NCI-H82 (cell line): ENCODE data around the gene RNU6-1.

Experiments used
- DNase-seq: peaks from one replicate; lab custom pipeline; 2025; lab: John Stamatoyannopoulos, UW

Gene RNU6-1

DNA sequence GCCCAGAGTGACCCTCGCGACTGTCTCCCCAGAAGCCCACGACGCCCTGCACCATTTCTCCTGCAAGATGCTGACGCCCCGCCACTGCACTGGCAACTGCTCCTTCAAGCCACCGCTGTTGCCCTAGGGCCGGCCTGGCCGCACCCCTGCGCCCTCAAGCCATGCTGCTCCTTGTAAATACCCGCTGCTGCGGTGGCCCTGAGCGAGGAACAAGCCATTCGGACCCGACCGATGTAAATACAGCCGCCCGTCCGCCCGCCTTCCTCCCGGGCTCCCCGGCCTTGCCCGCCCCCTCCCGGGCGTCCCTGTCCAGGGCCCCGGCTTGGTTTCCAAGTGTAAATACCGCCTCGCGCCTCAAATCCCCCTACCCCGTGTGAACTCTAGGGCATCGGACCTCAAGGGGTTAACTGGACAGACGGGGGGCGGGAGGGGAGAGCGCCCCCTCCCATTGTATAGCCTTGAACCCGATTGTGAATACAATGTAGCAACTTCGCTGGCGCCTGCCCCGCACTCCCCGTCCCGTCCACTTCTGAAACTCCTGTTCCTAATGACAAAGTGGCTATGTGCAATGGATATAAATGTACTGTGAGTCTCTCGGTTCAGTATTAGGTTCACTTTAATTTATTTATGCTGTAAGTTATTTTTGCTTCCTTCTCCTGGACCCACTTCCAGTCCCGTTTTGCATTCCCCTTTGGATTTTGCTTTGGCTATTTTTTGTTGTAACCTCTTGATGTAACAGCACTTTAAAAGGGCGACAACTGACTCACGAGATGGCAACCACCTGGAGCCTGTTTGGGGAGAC lies 5.9 kb downstream of the RNU6-1 start:
- peak; percentile 75 for DNase-seq

DNA sequence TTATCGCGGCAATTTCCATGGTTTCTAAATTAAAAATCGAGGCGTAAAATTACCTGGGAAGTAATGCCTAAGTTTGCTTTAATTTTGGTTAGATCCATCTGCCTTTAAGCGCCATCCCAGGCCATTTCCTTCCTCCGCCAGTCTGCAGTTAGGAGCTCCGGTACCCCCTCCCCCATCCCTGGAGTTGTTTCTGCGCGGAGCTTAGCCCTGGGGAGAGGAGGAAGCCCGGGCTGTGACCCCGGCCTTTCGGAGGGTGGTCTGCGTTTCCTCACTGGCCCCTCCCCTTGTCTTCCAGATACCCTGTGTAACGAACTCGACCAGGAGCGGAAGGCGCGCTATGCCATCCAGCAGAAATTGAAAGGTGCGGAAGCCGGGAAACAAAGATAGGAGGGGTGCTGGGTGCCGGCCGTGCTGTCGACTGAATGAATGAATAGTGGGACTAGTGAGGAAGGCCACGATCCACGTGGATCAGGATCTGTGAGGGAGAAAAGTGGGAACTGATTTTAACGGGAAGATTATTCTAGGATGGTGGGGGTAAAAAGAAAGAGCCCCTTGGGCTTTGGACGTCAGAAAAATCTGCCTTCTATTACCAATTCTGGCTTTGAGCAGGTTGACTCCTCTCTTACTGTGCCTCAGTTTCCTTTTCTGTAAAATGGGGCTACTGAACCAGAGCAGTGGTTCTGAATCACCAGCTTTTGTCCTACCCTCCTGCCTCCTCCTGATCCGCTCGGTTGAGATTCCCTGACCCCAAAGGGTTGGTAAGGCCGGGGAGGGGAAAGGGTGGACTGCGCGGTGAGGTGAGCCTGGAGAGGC lies 6.7 kb downstream of the RNU6-1 start:
- peak; percentile 37 for DNase-seq

DNA sequence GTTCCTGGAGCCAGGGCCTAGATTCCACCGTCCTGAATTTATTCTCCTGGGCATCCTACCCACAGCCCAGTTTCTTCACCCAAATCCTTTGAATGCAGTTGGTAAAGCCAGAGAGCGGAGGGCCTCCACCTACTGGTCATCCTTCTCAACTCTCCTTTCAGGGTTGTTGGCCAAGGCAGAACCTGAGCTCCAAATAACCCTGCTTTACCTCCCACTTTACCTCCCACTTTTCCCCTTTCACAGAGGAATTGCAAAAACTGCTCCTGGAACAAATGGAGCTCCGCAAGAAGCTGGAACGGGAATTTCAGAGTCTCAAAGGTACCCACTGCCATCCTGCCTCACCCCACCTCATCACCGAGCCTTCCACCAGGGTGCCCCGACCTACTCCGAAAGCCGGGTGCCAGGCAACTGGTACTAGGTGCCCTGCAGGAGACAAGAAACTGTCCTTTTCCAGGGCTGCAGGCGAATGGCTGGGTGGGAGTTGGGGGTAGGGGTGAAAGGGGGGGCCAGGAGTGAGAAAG lies 7.8 kb downstream of the RNU6-1 start:
- DNase-seq = peak; percentile 60

DNA sequence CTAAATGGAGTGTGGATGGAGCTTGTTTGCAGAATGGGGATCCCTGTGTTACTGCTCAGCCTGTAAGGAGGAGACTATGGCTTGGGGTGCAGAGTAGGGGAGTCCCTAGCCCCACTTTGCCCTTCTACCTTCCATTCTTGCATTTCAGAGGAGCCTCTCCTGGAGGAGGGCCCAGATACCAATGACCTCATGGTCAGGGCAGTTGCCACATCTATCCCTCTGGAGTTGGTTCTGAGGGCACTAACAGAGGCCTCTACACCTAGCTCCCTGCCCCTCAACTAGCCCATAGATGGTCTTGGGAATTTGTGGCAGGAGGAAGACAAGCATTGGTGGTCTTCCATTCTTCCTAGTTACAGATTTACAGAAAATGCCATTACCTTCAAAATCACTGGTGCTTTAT lies 8.5 kb downstream of the RNU6-1 start:
- no peak for DNase-seq

DNA sequence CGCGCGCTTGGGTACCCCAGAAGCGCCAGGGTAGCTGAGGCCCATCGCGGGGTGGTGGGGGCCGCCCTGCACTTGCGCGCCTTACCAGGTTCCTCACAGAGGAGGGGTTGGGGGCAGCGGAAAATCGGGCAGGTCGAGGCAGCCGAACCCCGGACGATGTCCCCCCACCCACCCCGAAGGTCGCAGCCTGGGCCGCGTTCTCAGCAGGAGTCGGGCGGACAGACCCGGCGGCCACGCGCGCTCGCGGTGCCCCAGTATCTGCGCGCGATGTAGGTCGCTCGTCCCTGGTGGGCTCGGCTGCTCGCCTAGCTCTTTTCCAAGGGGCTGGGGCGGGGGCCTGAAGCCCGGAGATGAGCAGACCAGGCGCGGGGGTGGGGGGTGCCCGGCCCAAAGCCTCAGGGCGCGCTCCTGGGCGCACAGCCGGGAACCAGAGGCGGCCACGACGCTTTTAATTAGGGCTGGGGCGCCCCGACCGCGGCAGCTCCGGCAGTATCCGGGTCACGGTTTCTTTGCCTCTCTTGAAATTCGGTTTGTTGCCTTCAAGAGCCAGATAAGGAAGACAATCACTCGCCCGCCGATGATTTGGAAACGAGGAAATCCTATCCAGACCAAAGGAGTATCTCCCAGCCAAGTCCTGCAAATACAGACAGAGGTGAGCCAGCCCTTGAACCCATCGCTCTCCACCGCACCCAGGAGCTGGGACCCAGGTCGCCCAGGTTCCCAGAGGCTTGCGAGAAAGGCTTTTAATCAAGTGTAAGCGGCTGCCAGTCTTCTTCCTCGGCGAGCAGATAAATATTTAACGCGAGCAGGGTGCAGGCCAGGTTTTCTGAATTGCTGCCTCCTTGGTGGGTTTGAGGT lies 10.0 kb downstream of the RNU6-1 start:
- DNase-seq = no peak

DNA sequence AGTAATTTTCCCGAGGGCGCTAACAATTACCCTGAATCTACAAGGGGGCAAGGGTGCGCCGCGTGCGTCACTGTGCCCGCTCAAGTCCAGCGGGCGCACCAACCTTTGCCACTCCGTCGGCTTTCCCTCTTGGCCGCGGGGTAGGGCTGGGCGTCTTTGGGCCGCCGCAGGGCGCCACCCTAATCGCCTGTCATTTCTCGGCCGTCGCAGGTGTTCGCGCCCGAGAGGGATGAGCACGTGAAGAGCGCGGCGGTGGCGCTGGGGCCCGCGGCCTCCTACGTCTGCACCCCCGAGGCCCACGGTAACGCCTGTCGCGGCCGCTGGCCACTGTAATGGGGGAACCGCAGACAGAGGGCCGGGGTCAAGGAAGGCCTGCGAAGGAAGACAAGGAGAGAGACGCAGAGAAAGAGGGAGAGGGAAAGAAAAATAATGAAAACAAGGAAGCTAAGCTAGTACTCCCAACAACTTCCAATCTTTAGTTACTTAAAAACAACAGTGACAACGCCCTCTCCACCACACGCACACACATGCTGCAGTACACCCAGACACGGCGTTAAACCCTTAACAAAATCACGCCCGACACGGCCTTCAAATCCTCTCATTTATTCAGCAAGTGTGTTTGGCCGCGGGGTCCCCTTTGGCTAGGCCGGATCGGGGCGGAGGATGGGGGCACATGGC lies 10.7 kb downstream of the RNU6-1 start:
- DNase-seq = no peak

DNA sequence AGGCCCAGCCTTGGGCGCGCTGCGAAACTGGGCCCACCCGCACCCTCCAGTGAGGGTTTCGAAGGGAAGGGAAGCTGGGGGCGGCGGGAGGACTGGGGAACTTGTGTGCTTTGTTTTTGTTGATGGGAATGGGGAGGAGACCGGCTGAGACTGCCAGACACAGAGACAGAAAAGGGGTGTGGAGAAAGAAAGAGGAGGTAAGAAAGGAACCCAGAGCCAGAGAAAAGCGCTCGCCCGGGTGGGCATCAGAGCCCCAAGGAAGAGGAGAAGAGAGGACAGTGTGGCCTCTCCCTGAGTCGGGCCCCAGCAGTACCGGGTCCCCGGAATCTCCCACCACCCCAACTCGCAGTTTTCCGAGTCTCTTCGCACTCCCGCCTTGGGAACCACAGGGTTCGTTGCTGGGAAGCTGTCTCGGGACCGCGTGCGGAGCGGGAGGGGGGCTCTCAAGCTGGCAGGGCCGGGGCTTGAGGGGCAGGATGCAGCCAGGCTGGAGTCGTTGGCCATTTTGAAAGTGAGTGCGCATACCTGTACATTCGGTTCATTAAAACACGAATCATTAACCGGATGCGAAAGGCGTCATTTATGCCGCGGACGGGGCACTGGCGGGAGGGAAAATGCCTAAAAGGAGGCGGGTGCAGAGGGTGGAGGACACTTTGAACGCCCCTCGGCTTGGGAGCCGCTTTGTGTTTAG lies 11.4 kb downstream of the RNU6-1 start:
- DNase-seq = no peak

DNA sequence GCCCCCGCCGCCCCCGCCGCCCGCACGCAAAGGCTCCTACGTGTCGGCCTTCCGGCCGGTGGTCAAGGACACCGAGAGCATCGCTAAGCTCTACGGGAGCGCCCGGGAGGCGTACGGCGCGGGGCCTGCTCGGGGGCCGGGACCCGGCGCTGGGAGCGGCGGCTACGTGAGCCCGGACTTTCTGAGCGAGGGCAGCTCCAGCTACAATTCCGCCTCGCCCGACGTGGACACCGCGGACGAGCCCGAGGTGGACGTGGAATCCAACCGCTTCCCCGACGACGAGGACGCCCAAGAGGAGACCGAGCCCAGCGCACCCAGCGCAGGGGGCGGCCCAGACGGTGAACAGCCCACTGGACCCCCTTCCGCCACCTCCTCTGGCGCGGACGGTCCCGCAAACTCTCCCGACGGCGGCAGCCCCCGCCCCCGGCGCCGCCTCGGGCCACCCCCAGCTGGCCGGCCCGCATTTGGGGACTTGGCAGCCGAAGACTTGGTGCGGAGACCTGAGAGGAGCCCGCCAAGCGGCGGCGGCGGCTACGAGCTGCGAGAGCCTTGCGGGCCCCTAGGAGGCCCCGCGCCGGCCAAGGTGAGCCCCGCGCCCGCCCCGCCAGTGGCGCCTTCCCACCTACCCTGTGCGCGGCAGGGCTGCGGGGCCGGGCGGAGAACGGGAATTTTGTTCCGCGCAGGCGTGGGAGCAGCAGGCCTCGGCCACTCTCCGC lies 12.1 kb downstream of the RNU6-1 start:
- DNase-seq = peak; percentile 21

DNA sequence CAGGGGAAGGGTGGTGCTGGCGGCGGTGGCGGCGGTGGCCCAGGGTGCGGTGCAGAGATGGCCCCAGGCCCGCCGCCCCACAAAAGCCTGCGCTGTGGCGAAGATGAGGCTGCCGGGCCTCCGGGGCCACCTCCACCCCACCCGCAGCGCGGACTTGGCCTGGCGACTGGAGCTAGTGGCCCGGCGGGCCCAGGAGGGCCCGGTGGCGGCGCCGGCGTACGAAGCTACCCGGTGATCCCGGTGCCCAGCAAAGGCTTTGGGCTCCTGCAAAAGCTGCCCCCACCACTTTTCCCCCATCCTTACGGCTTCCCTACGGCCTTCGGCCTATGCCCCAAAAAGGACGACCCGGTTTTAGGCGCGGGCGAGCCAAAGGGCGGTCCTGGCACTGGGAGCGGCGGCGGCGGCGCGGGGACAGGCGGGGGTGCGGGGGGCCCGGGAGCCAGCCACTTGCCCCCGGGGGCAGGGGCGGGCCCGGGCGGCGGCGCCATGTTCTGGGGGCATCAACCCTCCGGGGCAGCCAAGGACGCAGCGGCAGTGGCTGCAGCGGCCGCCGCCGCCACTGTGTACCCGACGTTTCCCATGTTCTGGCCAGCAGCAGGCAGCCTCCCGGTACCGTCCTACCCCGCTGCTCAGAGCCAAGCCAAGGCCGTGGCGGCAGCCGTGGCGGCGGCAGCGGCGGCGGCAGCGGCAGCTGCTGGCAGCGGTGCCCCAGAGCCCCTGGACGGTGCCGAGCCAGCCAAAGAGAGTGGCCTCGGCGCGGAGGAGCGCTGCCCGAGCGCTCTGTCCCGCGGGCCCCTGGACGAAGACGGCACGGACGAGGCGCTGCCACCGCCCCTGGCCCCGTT lies 12.9 kb downstream of the RNU6-1 start:
- DNase-seq = no peak

DNA sequence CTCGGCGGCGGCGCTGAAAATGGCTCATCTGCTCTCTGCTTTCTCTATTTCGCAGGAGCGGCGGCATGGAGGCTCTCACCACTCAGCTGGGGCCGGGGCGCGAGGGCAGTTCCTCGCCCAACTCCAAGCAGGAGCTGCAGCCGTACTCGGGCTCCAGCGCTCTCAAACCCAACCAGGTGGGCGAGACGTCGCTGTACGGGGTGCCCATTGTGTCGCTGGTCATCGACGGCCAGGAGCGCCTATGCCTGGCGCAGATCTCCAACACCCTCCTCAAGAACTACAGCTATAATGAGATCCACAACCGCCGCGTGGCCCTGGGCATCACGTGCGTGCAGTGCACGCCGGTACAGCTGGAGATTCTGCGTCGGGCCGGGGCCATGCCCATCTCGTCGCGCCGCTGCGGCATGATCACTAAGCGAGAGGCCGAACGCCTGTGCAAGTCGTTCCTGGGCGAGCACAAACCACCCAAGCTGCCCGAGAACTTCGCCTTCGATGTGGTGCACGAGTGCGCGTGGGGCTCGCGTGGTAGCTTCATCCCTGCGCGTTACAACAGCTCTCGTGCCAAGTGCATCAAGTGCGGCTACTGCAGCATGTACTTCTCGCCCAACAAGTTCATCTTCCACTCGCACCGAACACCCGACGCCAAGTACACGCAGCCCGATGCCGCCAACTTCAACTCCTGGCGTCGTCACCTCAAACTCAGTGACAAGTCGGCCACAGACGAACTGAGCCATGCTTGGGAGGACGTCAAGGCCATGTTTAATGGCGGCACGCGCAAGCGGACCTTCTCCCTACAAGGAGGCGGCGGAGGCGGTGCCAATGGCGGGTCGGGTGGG lies 13.7 kb downstream of the RNU6-1 start:
- DNase-seq = peak; percentile 34

DNA sequence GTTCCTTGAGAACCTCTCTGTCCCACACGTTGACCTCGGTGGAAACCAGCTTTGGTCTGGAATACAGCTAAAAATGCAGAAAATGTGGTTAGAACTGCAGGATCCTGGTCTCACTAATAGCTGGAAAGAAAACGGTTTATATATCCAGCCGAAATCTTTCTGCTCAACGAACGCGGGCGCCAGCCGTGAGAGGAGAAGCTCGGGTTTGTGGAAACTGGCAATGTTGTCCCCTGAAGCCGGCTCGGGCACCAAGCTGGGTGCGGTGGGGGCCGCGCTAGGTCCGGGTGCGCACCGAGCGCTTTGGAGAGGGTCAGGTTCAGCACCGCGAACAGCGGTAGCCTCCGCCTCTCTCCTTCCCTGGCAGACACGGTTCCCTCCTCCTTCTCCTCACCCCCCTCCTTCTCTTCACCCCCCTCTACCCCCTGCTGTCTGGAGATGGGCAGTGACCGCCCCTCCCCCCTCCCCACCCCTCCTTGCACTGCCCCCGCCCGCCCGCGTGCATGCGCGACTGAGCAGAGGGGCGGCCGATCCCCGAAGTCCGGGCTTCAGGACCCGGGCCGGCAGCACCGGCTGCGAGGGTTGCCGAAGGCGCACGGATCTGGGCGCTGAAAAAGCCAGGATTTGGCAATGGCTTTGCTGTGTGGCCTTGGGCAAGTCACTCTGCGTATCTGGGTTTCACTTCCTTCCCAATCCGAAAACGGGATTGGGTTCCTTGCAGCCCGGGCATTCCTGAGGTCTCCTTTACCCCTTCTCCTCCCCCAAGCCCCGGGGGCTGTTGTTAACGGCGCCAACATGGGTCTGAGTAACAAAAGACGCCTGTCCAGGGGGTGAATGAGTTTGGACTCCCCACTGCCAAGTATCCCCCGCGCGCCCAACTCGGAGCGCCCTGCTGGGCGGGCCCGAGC lies 14.6 kb downstream of the RNU6-1 start, which contains the start of gene SKOR1:
TSS of gene SKOR1 (plus strand) at position 534 of the 905 bp plus-strand sequence. CDS start at position 628, 94 bp downstream.
- no peak for DNase-seq

DNA sequence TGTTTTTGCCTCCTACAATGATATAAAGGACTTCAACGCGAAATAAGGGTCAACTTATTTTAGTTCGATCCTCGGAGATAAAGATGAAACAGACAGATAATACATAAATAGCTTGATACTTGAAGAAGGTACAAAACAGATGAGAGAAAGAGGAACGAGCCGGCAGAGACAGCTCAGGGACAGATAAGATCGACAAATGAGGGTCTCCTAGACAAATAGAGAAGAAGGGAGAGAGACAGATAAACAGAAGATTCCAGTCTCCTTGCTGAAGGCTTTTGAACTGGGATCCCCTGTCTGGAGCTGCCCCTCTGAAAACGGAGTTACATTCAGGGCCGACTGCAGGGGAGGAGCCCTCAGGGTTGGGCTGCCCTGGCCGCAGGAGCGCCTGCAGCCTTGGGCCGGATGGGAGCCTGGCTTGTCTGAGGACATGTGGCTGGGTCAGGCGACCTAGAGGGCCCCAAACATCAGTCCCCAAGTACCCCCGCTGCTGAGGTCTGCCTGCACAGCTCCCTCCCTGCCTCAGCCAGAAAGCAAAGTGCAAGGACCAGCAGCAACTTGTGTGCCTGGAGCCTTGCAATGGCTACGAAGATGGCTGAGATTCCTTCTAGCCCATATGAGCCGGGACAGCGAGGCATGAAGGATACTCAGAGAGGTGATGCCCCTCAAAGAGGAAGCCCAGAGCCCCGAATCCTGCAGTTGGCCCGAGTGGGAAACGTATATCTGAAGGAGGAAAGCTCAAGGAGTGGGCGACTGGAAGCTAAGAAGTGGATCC lies 15.5 kb downstream of the RNU6-1 start:
- no peak for DNase-seq

DNA sequence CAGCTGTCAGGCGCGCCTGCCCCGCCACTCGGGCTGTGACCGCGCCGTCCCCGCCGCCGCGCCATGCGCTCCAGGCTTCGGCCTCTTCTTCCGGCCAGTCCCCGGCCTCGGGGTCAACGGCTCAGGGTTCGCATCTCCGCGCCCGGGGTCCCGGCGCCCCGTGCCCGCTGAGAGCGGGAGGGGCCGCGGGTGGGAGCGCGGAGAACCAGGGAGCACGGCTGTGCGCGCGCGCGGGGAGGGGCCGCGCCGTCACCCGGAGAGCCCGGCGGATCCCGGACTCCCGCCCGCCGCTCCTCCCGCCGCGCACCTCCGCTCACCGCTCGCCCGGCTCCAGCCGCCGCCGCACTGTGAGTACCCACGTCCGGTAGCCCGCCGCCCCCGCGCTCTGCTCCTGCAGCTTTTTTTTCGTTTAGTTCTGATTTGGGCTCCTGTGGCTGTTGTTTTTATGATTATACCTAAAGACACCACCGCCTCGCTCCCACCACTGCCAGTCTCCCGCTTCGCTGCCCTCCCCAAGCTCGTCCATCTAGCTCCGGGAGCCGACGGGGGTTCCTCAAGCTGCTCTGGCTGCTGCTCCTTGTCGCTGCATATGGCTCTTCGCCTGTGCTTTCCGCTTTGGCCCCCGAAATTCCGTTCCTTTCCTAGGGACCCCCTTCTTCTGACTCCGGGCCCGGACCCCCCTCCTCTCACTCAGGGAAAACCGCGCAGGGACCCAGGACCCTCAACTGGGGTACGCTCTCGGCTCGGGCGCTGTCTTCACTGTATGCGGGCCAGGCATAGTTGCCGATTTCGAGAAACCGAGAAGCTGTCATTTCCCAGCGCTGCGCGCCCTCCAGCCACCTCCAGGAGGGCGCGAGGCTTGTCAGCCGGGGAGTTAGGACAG lies 16.3 kb downstream of the RNU6-1 start:
- DNase-seq = peak; percentile 35

DNA sequence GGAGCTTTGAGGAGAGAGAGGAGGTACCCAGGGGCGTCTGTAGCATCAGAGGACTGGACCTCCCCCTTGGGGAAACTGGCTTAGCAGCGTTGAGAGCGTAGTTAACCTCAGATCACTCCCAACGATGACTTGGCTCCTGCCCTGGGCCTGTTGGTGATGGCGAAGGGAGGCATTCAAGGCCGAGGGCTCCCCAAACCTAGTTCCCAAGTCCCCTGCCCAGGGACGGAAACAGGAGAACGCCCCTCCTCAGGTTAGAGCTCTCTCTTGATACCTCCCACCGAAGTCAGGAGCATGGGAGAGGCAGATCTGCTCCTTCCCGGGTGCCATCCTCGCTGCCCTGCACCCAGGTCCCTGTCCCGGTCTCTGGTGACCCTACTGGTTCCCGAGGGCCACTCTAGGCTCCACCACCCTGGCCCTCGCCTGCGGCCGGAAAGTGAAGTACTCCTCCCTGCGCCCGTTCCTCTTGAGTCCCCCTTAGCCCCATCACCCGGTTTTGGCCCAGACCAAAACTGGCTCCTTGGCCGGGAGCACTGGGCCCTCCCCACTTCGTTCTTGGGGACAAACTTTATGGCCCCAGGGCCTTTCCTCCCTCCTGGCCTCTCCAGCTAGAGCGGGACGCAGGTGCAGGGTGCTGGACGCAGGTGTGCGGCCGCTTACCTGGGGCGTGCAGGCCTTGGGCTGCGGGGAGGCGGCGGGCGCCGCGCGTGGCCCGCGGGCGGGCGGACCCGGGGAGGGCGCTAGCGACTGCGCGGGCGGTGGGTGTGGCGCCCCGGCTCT lies 17.1 kb downstream of the RNU6-1 start:
- DNase-seq = no peak
